HG03108 (cell line): Measurements from ENCODE around the gene DNM1.

ENCODE experiments used
- ATAC-seq: cut with Tn5 transposase; IDR thresholded peaks from one replicate; pipeline ENCODE4 v1.9.1; 2021; ENCODE audit warnings: moderate library complexity; ENCODE audit not compliant: unreplicated experiment

DNM1 gene

GRCh38 chr9:128203024-128203706 lies at the start of gene DNM1:
Gene DNM1, plus strand, starts transcription at chr9:128203379. Its CDS starts 92 bp downstream, at chr9:128203471.
- ATAC-seq, result no peak

DNA sequence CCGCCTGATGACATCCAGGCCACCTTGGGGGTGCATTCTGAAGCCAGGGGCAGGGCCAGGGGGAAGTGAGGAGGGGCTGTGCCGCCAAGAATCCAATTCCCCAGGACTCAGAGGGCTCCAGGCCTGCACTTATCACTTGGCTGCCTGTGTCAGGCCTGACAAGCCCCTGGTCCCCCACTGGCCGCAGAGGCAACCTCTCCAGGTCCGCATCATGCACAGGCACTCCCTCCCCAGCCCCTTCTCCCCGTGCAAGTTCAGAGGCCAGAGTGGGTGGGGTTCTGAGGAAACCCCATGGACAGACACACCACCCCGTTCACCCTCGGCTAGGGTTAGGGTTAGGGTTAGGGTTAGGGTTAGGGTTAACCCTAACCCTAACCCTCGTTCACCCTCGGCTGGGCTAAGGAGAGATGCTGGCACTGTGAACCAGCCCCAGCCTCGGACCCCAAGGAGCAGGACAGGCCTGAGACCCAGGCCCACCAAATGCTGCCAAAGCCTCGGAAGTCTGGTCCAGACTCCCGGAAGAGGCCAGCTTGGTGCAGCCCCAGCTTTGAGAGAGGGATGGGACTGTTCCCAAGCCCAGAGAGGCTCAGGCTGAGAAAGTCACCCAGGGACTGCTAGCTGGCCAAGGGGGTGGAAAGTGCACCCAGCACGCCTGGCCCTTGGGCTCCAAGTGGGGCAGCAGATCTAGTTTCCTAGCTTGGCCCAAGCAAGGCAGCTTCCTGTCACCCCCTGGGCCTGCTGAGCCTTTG lies 49.1 kb upstream of the DNM1 start:
- ATAC-seq, result no peak

- ATAC-seq, result no peak
Measured at GRCh38 chr9:128155736-128156500, 47.3 kb upstream of the DNM1 start.

- no peak for ATAC-seq
Measured at GRCh38 chr9:128159522-128159783, 43.7 kb upstream of the DNM1 start.

- ATAC-seq, result peak; percentile 76
Measured at GRCh38 chr9:128159784-128160602, 43.2 kb upstream of the DNM1 start, which contains the start of gene BBLN. Gene BBLN, plus strand, starts transcription at chr9:128160265. Its CDS starts 143 bp downstream, at chr9:128160408.

DNA sequence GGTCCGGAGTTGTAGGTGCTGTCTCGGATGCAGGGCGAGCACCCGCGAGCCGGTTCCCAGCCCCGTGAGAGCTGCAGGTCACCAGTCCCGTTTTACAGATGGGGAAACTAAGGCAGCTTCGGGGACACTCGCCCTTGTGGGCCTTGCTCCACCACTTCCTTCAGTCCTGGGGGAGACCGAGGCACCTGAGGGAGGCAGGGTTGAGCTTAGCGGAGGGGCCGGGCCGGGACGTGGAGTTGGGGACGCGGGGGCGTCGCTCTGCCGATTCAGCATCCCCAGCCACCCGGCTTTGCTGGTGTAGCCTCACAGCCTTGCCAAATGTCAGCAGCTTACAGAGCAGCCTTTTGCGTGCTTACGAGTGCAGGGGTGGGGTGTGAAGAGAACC lies 42.6 kb upstream of the DNM1 start:
- ATAC-seq, result no peak

DNA sequence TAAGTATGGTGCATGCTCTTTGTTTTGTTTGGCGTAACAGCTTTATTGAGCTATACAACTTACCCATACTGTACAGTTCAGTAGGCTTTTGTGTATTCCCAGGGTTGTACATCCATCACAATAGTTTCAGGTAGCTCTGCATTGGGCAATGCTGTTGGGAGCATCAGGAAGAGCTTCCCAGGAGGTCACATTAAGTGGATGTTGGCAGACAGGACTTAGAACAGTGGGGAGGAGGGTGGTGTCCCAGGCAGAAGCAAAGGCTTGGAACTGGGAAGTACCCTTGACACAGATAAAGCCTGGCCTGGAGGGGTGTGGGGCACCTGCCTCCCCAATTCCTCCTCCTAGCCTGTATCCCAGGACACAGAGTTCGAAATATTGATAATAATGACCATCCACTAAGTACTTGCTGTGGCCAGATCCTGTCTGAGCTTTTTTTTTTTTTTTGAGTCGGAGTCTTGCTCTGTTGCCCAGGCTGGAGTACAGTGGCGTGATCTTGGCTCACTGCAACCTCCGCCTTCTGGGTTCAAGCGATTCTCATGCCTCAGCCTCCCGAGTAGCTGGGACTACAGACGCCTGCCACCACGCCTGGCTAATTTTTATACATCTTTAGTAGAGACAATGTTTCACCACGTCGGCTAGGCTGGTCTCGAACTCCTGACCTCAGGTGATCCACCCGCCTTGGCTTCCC lies 41.8 kb upstream of the DNM1 start:
- ATAC-seq, result no peak

DNA sequence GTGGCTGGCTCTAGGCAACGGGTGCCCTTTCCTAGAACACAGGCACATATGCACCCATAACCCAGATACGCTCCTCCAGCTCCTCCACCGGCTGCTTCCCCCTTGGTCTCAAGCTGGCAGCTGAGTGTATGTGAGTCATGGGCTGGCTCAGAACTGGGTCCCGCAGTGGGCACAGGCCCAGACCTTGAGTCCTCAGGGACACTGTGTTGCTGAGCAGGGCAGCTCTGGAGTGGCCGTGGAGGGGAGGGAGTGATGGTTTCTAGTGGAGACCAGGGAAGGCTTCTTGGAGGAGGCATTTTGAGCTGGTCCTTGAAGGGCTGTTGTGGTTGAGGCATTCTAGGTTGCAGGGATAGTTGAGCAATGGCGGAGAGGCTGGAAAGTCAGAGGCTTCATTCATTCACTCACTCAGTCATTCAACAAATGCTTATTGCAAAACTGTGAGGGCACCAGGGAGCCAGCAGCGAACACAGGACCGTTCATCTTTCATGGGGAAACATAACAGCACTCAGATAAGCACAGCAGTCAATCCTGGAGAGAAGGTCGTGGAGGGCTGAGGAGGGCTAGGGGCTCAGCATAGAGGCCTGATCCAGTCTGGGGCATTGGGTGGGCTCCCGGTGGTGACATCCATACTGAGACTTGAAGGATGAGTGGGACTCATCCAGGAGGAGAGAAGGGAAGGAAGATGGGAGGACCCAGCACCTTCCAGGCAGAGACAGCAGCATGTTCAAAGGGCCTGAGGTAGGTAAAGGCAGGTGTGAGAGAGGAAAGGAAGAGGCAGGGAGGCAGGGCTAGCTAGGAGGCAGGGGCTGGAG lies 40.8 kb upstream of the DNM1 start:
- no peak for ATAC-seq

DNA sequence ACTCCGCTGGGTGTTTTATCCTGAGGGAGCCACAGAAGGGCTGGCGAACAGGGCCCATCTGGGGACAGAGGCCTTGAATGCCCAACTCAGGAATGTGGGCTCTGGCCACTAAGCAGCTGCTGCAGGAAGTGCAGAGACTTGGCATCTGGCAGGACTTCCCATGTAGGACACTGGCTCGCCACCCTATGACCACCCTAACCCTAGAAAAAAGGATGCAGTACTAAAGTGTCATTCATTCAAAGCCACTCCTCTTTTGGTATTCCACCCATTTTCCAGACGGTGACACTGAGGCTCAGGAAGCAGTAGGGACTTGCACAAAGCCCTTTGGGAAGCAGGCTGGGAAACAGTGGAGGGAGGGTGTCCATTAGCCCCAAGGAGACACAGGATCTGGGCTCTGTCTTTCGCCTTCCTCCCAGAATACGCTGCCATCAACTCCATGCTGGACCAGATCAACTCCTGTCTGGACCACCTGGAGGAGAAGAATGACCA lies 40.1 kb upstream of the DNM1 start:
- no peak for ATAC-seq

- ATAC-seq, result no peak
Measured at GRCh38 chr9:128163523-128164306, 39.5 kb upstream of the DNM1 start.

- ATAC-seq, result no peak
Measured at GRCh38 chr9:128164307-128164885, 38.8 kb upstream of the DNM1 start.

DNA sequence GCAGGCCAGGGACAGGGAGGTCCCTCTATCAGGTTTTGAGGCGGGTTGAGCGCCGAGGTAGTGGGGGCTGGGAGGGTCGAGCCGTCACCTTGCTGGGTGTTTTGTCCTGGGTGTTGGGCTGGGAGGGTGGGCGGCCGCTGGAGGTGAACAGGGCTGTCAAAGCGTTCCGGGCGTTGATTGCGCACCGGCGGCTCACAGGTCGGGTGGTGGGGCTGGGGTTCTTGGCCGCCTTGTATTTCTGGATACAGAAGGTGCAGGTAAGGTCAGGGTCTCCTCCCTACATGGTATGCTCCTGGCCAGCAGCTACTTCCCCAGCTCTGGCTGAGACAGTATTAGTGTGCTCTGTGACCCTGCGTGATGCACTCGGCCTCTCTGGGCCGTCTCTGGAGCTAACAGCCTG lies 37.0 kb upstream of the DNM1 start:
- ATAC-seq, result no peak

- ATAC-seq, result no peak
Measured at GRCh38 chr9:128167209-128167608, 36.0 kb upstream of the DNM1 start.

- no peak for ATAC-seq
Measured at GRCh38 chr9:128168731-128169308, 34.4 kb upstream of the DNM1 start.

DNA sequence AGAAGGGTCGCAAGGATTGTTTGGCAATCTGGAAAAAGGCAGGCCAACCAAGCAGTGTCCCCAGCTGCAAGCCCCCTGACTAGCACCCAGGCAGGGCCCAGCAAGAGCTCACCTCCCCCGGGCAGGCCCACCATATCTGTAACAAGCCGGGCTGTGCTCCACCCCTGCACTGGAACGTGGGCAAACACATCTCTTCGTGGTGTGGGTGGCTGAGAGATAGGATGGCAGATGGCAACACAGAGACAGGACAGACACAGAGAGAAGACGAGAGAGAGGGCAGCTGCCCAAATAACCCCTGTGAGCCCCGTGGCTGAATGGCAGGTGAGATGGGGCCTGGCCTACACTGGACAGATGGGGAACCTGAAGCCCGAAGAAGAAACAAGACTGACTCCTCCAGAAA lies 33.7 kb upstream of the DNM1 start:
- no peak for ATAC-seq

GRCh38 chr9:128169925-128170324 lies 33.3 kb upstream of the DNM1 start:
- ATAC-seq, result no peak

DNA sequence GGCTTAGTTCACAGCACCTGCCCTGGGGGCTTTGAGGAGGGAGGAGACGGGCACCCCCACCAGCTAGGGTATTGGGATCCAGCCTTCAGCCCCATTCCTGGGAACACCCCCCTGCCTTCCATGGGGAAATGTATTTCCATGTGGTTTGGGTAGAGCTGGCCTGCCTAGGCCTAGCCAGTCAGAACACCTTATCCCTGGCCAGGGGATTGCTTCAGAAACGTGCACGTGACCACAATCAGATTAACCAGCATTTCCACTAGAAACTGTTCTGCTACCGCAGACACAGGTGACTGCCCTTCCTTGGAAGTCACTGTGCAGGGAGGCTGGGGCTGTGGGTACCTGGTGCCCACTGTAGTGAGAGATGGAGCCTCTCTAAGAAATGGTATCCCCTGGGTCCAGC lies 29.1 kb upstream of the DNM1 start:
- ATAC-seq, result no peak

DNA sequence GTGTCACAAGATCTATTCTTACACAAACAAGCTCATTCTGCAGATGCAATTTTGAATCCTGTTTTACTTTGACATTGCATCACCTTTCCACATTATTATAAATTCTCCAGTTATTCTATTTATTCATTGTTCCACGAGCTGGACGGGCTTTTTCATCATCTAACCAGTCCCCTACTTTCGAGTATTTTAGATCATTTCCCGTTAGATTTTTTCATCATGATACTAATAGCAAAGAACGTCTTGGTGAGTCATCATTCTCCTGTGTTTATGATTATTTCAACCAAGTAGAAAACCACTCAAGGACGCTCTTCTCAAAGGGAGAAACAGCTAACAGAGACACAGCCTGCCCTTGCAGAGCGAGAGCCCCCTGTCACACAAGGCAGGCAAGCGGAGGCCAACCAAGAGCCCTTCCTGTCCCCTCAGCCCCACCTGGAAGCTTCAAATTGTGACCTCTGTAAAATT lies 28.0 kb upstream of the DNM1 start:
- no peak for ATAC-seq
